ENCODE measurements around the gene CORO7. TPM values are rescaled to one million over a fixed set of nuclear protein-coding genes. Genes with fewer than 3 reads are reported as not detected.

Gene CORO7
- total and polyA plus RNA-seq, 9 of the 15 experiments (the other 6 are each of a cell fraction or from before 2014, with no cell fraction given), result 0.45 to 77.2 (median 18.7) TPM

DNA sequence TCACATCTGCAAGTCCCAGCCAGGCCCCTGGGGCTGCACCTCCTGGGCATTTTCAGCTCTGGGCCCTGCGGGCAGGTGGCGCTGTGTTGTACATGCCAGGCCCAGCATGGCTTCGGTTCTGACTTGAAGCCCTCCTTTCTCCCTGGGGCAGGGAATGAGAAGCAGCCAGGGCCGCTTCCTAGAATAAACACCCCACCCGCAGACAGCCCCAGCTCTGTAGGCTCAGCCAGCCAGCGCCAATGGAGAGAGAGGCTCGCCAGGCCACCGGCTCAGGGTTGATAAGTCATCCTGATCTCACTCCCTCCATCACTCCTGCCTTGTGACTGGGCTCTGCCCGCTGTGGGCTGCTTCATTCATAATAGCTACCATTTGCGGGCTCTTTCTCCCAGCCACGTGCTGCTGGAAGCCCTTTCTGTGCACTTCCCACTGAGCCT lies 106.5 kb downstream of the CORO7 start:
- in situ Hi-C loops (cut with MboI) (no loop called here), intact Hi-C loops (cut with micrococcal nuclease) (no loop called here)
- ChIA-PET POLR2A (interaction anchor here (0.6 to 1.4 kb wide), 3 partner anchors 12 to 109 kb away, joined by 3 to 6 read pairs (median 3); no protein-coding TSS in a partner anchor), CTCF (ENCODE audit: low intra/inter-chr PET ratio) (no interaction called here)
- BruUV-seq (replicated peaks), result no TSS peak
- H3K9me1 ChIP-seq (ENCODE audit: control insufficient read depth, insufficient read depth, low read length), result peaks cover 3% of the 10 kb centered on the region
- H3K4me1 ChIP-seq (replicated peaks in 1 of 2; ENCODE audit: control insufficient read depth in 2 of 2, insufficient read depth in 2 of 2, low read length in 2 of 2), result peaks cover 13 to 51% of the 10 kb centered on the region in 2 experiments; a peak in 4 of 5 replicates
- WGBS (ENCODE audit: insufficient coverage, low coverage, missing lambda C conversion rate), result 57% methylated on average over 8 of the region's 11 CpGs
- H3K36me3 ChIP-seq (ENCODE audit: control insufficient read depth, insufficient read depth, low read length), result peaks cover 13% of the 10 kb centered on the region; the same call in 2 of the 3 replicates
- H3K27me3 ChIP-seq (ENCODE audit: control insufficient read depth in 2 of 2, insufficient read depth in 2 of 2, low read length in 2 of 2), result no peaks in the 10 kb centered on the region
- H3K4me2 ChIP-seq (ENCODE audit: insufficient read depth, low read length), result no peak overlapping the region
- no peaks in the 10 kb centered on the region for H3K9me3 ChIP-seq (replicated peaks; ENCODE audit: control insufficient read depth, insufficient read depth, low read depth, low read length)
- no peak for ATAC-seq
- H2AFZ ChIP-seq (ENCODE audit: low read depth, low read length), result peak overlapping the region; percentile 36; the same call in 1 of the 2 replicates
- H3K9ac ChIP-seq (ENCODE audit: insufficient read depth in 1 of 2, low read depth in 2 of 2, low read length in 2 of 2), result peak overlapping the region in 1 of 2 experiments; percentile 73; a peak in 3 of 4 replicates
- no peak for FAIRE-seq
- no peak for TF ChIP-seq CBX8 (IDR thresholded peaks at IDR 0.05; ENCODE audit: borderline replicate concordance, extremely low read depth, low read depth, low read length, poor library complexity, severe bottlenecking)
- TF ChIP-seq, protein P1, sequence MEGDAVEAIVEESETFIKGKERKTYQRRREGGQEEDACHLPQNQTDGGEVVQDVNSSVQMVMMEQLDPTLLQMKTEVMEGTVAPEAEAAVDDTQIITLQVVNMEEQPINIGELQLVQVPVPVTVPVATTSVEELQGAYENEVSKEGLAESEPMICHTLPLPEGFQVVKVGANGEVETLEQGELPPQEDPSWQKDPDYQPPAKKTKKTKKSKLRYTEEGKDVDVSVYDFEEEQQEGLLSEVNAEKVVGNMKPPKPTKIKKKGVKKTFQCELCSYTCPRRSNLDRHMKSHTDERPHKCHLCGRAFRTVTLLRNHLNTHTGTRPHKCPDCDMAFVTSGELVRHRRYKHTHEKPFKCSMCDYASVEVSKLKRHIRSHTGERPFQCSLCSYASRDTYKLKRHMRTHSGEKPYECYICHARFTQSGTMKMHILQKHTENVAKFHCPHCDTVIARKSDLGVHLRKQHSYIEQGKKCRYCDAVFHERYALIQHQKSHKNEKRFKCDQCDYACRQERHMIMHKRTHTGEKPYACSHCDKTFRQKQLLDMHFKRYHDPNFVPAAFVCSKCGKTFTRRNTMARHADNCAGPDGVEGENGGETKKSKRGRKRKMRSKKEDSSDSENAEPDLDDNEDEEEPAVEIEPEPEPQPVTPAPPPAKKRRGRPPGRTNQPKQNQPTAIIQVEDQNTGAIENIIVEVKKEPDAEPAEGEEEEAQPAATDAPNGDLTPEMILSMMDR (IDR thresholded peaks at IDR 0.05 in 2 of 3, conservative IDR thresholded peaks at IDR 0.05 in 1 of 3; ENCODE audit: insufficient read depth in 2 of 3, low read depth in 1 of 3, low read length in 3 of 3), result peak in 2 of 3 experiments; percentile 15 to 34; a peak in 3 of 6 replicates
- TF ChIP-seq ELF4 (CRISPR knock-in tag; IDR thresholded peaks at IDR 0.05), result no peak
- no peak for TF ChIP-seq HDGF (IDR thresholded peaks at IDR 0.05)
- TF ChIP-seq, protein P2, sequence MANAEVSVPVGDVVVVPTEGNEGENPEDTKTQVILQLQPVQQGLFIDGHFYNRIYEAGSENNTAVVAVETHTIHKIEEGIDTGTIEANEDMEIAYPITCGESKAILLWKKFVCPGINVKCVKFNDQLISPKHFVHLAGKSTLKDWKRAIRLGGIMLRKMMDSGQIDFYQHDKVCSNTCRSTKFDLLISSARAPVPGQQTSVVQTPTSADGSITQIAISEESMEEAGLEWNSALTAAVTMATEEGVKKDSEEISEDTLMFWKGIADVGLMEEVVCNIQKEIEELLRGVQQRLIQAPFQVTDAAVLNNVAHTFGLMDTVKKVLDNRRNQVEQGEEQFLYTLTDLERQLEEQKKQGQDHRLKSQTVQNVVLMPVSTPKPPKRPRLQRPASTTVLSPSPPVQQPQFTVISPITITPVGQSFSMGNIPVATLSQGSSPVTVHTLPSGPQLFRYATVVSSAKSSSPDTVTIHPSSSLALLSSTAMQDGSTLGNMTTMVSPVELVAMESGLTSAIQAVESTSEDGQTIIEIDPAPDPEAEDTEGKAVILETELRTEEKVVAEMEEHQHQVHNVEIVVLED (CRISPR knock-in tag; IDR thresholded peaks at IDR 0.05), result no peak
- peak; percentile 60; the same call in 1 of the 2 replicates for TF ChIP-seq ZBTB33 (CRISPR knock-in tag; IDR thresholded peaks at IDR 0.05)
- no peak for TF ChIP-seq NCOR1 (IDR thresholded peaks at IDR 0.05)
- TF ChIP-seq, protein P3, sequence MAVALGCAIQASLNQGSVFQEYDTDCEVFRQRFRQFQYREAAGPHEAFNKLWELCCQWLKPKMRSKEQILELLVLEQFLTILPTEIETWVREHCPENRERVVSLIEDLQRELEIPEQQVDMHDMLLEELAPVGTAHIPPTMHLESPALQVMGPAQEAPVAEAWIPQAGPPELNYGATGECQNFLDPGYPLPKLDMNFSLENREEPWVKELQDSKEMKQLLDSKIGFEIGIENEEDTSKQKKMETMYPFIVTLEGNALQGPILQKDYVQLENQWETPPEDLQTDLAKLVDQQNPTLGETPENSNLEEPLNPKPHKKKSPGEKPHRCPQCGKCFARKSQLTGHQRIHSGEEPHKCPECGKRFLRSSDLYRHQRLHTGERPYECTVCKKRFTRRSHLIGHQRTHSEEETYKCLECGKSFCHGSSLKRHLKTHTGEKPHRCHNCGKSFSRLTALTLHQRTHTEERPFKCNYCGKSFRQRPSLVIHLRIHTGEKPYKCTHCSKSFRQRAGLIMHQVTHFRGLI (CRISPR knock-in tag; IDR thresholded peaks at IDR 0.05), result no peak
- no peak for TF ChIP-seq BRD9 (IDR thresholded peaks at IDR 0.05; ENCODE audit: low read depth, partially characterized antibody)
- TF ChIP-seq SIN3B (IDR thresholded peaks at IDR 0.05; ENCODE audit: low read depth), result no peak
- no peak overlapping the region for H3K4me3 ChIP-seq
- no peak for DNase-seq (ENCODE audit: extremely low read depth in 1 of 4, low spot score in 3 of 4)
- no peaks in the 10 kb centered on the region for H4K20me1 ChIP-seq (replicated peaks; ENCODE audit: control insufficient read depth, insufficient read depth, low read length)
- no peak overlapping the region for H3K27ac ChIP-seq (ENCODE audit: extremely low read depth, low read depth, low read length)
- peaks cover 18% of the 10 kb centered on the region for H3K79me2 ChIP-seq (ENCODE audit: control insufficient read depth, insufficient read depth, low read length)

Measured in K562 (cell line).